ENCODE data around the gene PRDM11.
A peak's percentile ranks its signal among the peaks of the same experiment; 100 is the strongest.

Gene PRDM11

DNA sequence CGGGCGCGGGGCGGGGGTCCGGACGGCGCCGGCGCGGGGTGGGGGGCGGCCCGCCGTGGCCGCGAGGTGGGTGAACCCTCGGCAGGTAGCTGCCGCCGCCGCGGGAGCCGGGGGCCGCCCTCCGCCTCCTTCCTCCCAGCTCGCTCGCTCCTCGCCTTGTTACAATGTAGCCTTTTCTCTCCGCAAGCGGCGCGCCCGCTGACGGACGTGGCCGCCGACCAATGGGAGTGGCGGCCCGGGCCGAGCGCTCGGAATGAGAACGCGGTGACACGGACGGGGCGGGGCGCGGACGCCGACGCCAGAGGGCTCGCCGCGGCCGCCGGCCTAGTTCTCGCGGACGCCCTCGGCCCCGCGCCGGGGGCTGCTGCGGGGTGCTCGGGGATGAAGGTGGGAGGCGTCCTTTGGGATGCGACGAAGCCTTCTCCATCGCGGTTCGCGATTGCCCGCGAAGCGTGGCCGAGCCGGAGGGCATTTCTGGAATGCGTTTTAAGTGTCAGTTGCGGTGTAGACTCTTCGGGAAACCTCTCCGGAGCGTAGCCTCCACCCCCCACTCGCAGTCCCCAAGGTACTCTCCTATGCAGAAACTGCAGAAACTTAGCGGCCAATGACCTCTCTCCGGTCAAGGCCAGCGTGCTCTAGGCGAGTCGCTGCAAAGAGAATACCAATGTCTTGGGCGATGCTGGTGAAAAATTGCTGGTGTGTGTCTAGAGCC lies 734 bp downstream of the PRDM11 start:
- TF ChIP-seq, protein P1, sequence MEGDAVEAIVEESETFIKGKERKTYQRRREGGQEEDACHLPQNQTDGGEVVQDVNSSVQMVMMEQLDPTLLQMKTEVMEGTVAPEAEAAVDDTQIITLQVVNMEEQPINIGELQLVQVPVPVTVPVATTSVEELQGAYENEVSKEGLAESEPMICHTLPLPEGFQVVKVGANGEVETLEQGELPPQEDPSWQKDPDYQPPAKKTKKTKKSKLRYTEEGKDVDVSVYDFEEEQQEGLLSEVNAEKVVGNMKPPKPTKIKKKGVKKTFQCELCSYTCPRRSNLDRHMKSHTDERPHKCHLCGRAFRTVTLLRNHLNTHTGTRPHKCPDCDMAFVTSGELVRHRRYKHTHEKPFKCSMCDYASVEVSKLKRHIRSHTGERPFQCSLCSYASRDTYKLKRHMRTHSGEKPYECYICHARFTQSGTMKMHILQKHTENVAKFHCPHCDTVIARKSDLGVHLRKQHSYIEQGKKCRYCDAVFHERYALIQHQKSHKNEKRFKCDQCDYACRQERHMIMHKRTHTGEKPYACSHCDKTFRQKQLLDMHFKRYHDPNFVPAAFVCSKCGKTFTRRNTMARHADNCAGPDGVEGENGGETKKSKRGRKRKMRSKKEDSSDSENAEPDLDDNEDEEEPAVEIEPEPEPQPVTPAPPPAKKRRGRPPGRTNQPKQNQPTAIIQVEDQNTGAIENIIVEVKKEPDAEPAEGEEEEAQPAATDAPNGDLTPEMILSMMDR (conservative IDR thresholded peaks at IDR 0.05; ENCODE audit: low read depth, low read length) = no peak
- DNase-seq (ENCODE audit: low read depth) = peak; percentile 78
- peak overlapping the region; percentile 74 for H3K4me3 ChIP-seq (ENCODE audit: low read length)

DNA sequence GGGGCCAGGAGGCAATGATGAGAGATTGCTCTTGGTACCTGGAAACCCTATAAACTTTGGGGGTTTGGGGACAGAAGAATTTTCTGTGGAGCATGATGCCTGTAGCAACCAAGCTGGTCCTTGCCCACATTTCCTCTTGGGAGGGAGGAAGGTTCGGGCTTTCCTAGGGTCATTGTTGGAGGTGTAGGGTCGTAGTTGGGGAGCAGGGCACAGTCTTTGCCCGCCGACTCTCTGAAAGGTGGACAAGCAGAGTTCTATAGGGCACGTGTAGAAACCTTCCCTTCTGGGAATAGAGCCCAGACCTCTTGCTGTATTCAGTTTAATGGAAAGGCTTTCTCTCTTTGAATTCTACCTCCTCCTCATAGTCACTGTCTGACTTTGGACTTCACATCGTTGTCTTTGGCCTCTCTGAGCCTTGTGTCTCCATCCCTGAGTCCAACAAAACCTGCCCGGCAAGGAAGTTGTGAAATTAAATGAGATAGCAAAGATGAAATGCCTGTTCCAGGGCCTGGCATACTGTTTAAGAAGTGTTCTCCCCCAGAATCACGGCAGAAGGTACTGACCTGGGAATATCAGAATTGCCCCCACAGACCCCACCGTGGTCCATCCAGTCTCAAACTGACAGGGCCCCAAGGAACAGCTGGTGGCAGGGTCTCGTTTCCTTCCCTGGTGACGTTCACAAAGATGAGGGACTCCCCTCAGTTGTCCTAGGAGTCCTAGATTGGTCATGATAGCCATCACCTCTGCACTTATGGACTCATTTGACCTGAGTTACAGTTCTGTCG lies 1.6 kb downstream of the PRDM11 start:
- peak overlapping the region; percentile 74 for H3K4me3 ChIP-seq (ENCODE audit: low read length)
- TF ChIP-seq, protein P1 (conservative IDR thresholded peaks at IDR 0.05; ENCODE audit: low read depth, low read length) = no peak
- DNase-seq (ENCODE audit: low read depth) = no peak

GRCh38 chr11:45149483-45150056 lies 3.1 kb downstream of the PRDM11 start:
- DNase-seq (ENCODE audit: low read depth) = no peak
- H3K4me3 ChIP-seq (ENCODE audit: low read length) = no peak overlapping the region
- TF ChIP-seq, protein P1 (conservative IDR thresholded peaks at IDR 0.05; ENCODE audit: low read depth, low read length) = no peak

GRCh38 chr11:45150301-45150700 lies 3.9 kb downstream of the PRDM11 start:
- no peak overlapping the region for H3K4me3 ChIP-seq (ENCODE audit: low read length)
- TF ChIP-seq, protein P1 (conservative IDR thresholded peaks at IDR 0.05; ENCODE audit: low read depth, low read length) = no peak
- no peak for DNase-seq (ENCODE audit: low read depth)

DNA sequence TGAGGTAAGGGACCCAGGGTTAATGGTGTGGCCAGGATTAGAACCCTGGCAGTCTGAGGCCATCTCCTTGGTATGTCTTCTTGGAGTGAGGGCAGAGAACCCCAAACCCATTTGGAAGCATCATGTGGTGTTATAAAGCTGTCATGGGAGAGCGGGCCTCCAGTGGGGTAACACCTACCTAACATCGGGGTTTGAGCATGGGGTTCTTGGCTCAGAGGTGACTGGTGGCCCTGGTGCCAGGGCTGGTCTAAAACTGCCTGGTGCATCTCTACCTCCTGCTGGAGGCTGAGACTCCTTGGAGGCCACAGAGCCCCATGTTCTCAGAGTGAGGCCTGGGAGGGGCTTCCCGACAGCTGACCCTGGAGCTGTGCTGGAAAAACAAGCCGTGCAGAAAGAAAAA lies 4.5 kb downstream of the PRDM11 start:
- no peak overlapping the region for H3K4me3 ChIP-seq (ENCODE audit: low read length)
- no peak for DNase-seq (ENCODE audit: low read depth)
- TF ChIP-seq, protein P1 (conservative IDR thresholded peaks at IDR 0.05; ENCODE audit: low read depth, low read length) = no peak

DNA sequence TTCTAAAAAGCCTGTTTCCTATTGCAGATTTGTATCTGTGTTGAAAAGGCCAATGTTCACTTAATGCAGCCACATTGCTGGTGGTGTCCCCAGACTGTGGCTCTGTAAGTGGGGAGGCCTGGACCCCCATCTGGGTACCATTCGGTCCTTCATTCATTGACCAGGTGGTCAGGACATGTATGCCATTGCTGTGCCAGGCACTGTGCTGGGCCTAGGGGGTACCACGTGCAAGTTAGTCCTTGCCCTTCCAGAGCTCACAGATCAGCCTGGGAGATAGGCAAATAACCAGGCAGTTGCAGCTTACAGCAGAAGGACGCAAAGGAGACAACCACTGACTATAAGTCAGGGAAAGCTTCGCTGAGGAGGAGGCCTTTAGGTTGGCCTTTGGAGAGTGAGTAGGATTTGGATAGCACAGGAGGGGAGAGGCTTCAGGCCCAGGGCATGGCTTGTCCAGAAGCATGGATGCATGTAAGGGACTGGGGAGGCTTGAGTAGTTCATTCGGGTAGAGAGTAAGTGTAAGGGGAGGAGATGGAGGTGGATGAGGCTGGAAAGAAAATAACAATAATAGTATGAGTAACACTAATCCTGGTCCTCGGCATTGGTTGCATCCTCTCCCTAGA lies 5.0 kb downstream of the PRDM11 start:
- TF ChIP-seq, protein P1 (conservative IDR thresholded peaks at IDR 0.05; ENCODE audit: low read depth, low read length) = no peak
- H3K4me3 ChIP-seq (ENCODE audit: low read length) = no peak overlapping the region
- no peak for DNase-seq (ENCODE audit: low read depth)
